ENCODE results near the gene MBTD1. TPM values are rescaled to one million over a fixed set of nuclear protein-coding genes. Genes with fewer than 3 reads are reported as not detected.
A peak's percentile ranks its signal among the peaks of the same experiment; 100 is the strongest.
"Not testable (repeated sequence)": the region's sequence is repeated elsewhere in the genome, so short reads cannot be mapped to it uniquely, and the experiment has no call there.

MBTD1 gene
- total and polyA plus RNA-seq, 10 donors: 9.6 to 45.7 (median 23.6) TPM

DNA sequence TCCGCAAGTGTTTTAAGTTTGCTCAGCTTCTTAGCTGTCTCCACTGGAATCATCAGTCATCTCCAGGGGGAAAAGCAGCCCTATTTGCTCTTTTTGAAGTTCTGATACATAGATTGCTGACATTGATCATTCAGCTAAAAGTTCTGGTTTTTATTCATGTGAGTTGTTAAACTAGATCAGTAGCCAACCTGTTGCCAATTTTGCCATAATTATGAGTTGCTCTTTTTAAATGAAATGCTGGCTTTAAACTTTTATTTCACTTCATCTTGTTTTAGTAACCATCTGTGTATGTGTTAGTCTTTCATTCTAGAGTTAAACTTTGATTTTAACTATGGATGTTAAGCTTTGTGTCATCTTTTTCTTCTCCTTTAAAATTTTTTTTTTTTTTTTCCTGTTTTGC is 13.0 kb upstream of the MBTD1 start:
- H3K27ac ChIP-seq: no peak overlapping the region
- H3K9me3 ChIP-seq: no peaks in the 10 kb centered on the region
- peaks cover 8 to 98% (median 78%) of the 10 kb centered on the region in 6 donors for H3K36me3 ChIP-seq
- peaks cover 0 to 19% (median 6%) of the 10 kb centered on the region in 6 donors for H3K4me1 ChIP-seq
- no peak overlapping the region for H3K4me3 ChIP-seq
- DNase-seq: no peak
- H3K27me3 ChIP-seq (replicated peaks in 1 of 7): no peaks in the 10 kb centered on the region
- intact Hi-C loops (cut with DNase I; ENCODE audit: low total_unique reads): no loop called here
- WGBS, 5 donors: 96 to 100% (median 98%) methylated on average over 1 of the region's 1 CpG
- TF ChIP-seq, protein P1, sequence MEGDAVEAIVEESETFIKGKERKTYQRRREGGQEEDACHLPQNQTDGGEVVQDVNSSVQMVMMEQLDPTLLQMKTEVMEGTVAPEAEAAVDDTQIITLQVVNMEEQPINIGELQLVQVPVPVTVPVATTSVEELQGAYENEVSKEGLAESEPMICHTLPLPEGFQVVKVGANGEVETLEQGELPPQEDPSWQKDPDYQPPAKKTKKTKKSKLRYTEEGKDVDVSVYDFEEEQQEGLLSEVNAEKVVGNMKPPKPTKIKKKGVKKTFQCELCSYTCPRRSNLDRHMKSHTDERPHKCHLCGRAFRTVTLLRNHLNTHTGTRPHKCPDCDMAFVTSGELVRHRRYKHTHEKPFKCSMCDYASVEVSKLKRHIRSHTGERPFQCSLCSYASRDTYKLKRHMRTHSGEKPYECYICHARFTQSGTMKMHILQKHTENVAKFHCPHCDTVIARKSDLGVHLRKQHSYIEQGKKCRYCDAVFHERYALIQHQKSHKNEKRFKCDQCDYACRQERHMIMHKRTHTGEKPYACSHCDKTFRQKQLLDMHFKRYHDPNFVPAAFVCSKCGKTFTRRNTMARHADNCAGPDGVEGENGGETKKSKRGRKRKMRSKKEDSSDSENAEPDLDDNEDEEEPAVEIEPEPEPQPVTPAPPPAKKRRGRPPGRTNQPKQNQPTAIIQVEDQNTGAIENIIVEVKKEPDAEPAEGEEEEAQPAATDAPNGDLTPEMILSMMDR (IDR thresholded peaks at IDR 0.05 in 8 of 11, conservative IDR thresholded peaks at IDR 0.05 in 3 of 11): no peak
- TF ChIP-seq POLR2AphosphoS5 (IDR thresholded peaks at IDR 0.05): no peak

DNA sequence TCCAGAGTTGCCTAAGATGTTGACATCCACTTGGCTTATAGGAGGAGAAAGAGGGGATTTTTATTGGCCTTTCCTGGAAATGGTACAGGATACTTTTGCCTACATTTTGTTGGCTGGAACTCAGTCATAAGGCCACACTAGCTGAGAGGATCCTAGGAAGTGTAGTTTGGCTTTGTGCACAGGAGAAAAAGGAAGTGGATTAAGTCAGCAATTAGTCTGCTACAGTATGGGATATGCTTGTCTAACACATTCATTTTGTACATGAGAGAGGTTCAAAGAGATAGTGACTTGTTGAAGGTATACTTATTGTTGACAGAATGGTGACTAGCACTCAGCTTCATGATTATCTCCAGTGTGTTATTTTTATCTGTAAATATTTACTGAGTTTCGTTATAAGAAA is 10.8 kb upstream of the MBTD1 start:
- Histone ChIP-seq H3K4me1 (peaks cover 0 to 41% (median 6%) of the 10 kb centered on the region in 6 donors), H3K36me3 (peaks cover 8 to 98% (median 77%) of the 10 kb centered on the region in 6 donors), H3K27me3 (replicated peaks in 1 of 7) (no peaks in the 10 kb centered on the region), H3K27ac (peak overlapping the region in 1 of 8 donors; percentile 7), H3K4me3 (no peak overlapping the region), H3K9me3 (no peaks in the 10 kb centered on the region)
- WGBS, 5 donors: 89 to 95% (median 92%) methylated on average over 1 of the region's 1 CpG
- TF ChIP-seq POLR2A (IDR thresholded peaks at IDR 0.05) (no peak), POLR2AphosphoS5 (IDR thresholded peaks at IDR 0.05) (no peak)
- TF ChIP-seq, protein P1 (IDR thresholded peaks at IDR 0.05 in 8 of 11, conservative IDR thresholded peaks at IDR 0.05 in 3 of 11): no peak
- intact Hi-C loops (cut with DNase I; ENCODE audit: low total_unique reads): no loop called here
- no peak for DNase-seq

DNA sequence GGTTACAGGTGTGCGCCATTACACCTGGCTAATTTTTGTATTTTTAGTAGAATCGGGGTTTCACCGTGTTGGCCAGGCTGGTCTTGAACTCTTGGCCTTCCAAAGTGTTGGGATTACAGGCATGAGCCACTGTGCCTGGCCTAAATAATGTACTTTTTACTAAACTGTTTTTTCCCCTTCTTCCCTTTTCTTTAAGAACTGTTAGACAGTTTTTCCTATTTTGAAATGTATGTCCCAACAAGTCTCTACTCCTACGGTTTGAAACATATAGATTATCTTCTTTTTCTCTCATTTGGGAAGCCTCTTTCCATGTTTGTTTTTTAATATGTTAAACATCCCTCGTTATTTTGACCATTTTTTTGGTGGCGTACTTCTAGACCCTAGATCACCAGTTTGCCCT is 10.1 kb upstream of the MBTD1 start:
- Histone ChIP-seq H3K4me1 (peaks cover 0 to 45% (median 6%) of the 10 kb centered on the region in 6 donors), H3K4me3 (no peak overlapping the region), H3K27ac (no peak overlapping the region), H3K9me3 (no peaks in the 10 kb centered on the region), H3K27me3 (replicated peaks in 1 of 7) (no peaks in the 10 kb centered on the region), H3K36me3 (peaks cover 8 to 98% (median 73%) of the 10 kb centered on the region in 6 donors)
- TF ChIP-seq POLR2A (IDR thresholded peaks at IDR 0.05) (no peak), POLR2AphosphoS5 (IDR thresholded peaks at IDR 0.05) (no peak)
- TF ChIP-seq, protein P1 (IDR thresholded peaks at IDR 0.05 in 8 of 11, conservative IDR thresholded peaks at IDR 0.05 in 3 of 11): no peak
- intact Hi-C loops (cut with DNase I; ENCODE audit: low total_unique reads): no loop called here
- WGBS, 5 donors: 85 to 94% (median 92%) methylated on average over 6 of the region's 6 CpGs
- DNase-seq: no peak

DNA sequence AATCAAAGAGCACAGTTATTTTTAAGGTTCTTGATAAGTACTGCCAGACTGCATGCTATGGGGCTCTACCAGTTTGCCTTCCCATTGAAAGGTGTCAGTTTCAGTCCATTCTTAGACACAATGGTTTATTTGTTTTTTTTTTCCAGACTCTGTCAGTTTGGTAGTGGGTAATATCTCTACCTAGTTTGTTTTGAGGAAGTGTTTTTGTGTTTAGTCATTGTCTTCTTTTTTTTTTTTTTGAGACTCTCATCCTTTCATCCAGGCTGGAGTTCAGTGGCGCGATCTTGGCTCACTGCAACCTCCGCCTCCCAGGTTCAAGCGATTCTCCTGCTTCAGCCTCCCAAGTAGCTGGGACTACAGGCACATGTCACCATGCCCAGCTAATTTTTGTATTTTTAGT is 4.6 kb upstream of the MBTD1 start:
- not testable (repeated sequence) for DNase-seq; H3K9me3 ChIP-seq; H3K4me3 ChIP-seq; H3K27me3 ChIP-seq (replicated peaks in 1 of 7)
- intact Hi-C loops (cut with DNase I; ENCODE audit: low total_unique reads): loop anchor here (5.0 kb wide), 1 partner anchor 97 kb away; the partner anchor contains the start of gene NME2
- 70 to 99% (median 79%) methylated on average over 4 of the region's 4 CpGs for WGBS, 5 donors
- Histone ChIP-seq H3K36me3 (peaks cover 0 to 73% (median 45%) of the 10 kb centered on the region in 6 donors), H3K4me1 (peaks cover 14 to 74% (median 29%) of the 10 kb centered on the region in 6 donors), H3K27ac (peak overlapping the region in 2 of 8 donors; percentile 19 to 51)

All from spleen (tissue), 11 donors.